Endothelial cell of umbilical vein (primary cell): ENCODE data around the gene ELMOD3. TPM values are rescaled to one million over a fixed set of nuclear protein-coding genes. Genes with fewer than 3 reads are reported as not detected.

Experiments
- BruUV-seq: library from RNA; stranded (reverse); fragments of 400-500 nt; replicated peaks from 2 replicates; lab custom pipeline; 2021; lab: Mats Ljungman, UMichigan
- CTCF ChIA-PET: fragments of 300-600, 350-600 bp; sonication (Branson Sonifier 250); formaldehyde crosslinking; loops from one replicate; lab custom pipeline; 2021; ENCODE audit warnings: antibody characterized with exemption, inconsistent platforms; lab: Charles Lee
- POLR2A ChIA-PET: fragments of 300-600, 350-600 bp; sonication (Branson Sonifier 250); formaldehyde crosslinking; loops from one replicate; lab custom pipeline; 2021; ENCODE audit warnings: antibody characterized with exemption, inconsistent platforms; lab: Charles Lee
- DNase-seq: peaks from one replicate; pipeline ENCODE4 v3.0.0-alpha.2; 2011; ENCODE audit warnings: low read depth, low spot score
- FAIRE-seq: peaks from 2 replicates; lab custom pipeline; 2011; peaks lifted over from hg19 to GRCh38; lab: Jason Lieb, UNC
- H2AFZ ChIP-seq: 2 replicates; pipeline ENCODE4 v1.6.0; 2012; ENCODE audit warnings: low read depth, low read length, control low read depth, inconsistent platforms
- H3K27ac ChIP-seq: 2 replicates; pipeline ENCODE4 v1.5.1; 2011; ENCODE audit warnings: low read depth, mild to moderate bottlenecking, control low read depth, low read length, moderate library complexity; ENCODE audit not compliant: insufficient read depth
- H3K27me3 ChIP-seq, 2 experiments: 2 replicates each; pipeline versions ENCODE4 v1.6.0 to v1.6.1; 2011; ENCODE audit warnings: low read length in 2 of 2, mixed read lengths in 1 of 2; ENCODE audit not compliant: control insufficient read depth in 2 of 2, insufficient read depth in 2 of 2
- H3K36me3 ChIP-seq, 2 experiments: 2 replicates in 1 of 2; 3 replicates in 1 of 2; pipeline ENCODE4 v1.5.1; 2011; ENCODE audit warnings: low read length in 2 of 2, mild to moderate bottlenecking in 1 of 2, moderate library complexity in 1 of 2; ENCODE audit not compliant: control insufficient read depth in 2 of 2, insufficient read depth in 2 of 2; ENCODE audit errors: extremely low read depth in 1 of 2
- H3K4me1 ChIP-seq: 3 replicates; pipeline ENCODE4 v1.5.1; 2011; ENCODE audit warnings: mild to moderate bottlenecking, low read length; ENCODE audit not compliant: control insufficient read depth, insufficient read depth; ENCODE audit errors: extremely low read depth
- H3K4me2 ChIP-seq: 2 replicates; pipeline ENCODE4 v1.6.1; 2011; ENCODE audit warnings: low read length, control low read depth, mixed read lengths; ENCODE audit not compliant: insufficient read depth
- H3K4me3 ChIP-seq, 3 experiments: fragments of 200-600 bp in 1 of 3; sonication (generic), shearing (Covaris generic) in 1 of 3; replicated peaks in 1 of 3; 2 replicates each; pipeline ENCODE4 v1.5.1; 2011 to 2016; ENCODE audit warnings: control low read depth in 3 of 3, low read length in 3 of 3, mild to moderate bottlenecking in 2 of 3, inconsistent platforms in 1 of 3, low read depth in 1 of 3, moderate library complexity in 1 of 3; ENCODE audit not compliant: insufficient read depth in 1 of 3
- H3K79me2 ChIP-seq: 2 replicates; pipeline ENCODE4 v1.6.0; 2012; ENCODE audit warnings: low read length, inconsistent platforms; ENCODE audit not compliant: control insufficient read depth, insufficient read depth
- H3K9ac ChIP-seq: replicated peaks from 2 replicates; pipeline ENCODE3; 2011; ENCODE audit warnings: low read length, control low read depth; ENCODE audit not compliant: insufficient read depth; ENCODE audit errors: extremely low read depth
- H3K9me1 ChIP-seq: replicated peaks from 3 replicates; pipeline ENCODE4 v1.6.0; 2011; ENCODE audit warnings: mild to moderate bottlenecking, low read length; ENCODE audit not compliant: control insufficient read depth, insufficient read depth; ENCODE audit errors: extremely low read depth
- H3K9me3 ChIP-seq: replicated peaks from 2 replicates; pipeline ENCODE4 v1.5.1; 2012; ENCODE audit warnings: low read length, inconsistent platforms; ENCODE audit not compliant: control insufficient read depth, insufficient read depth
- H4K20me1 ChIP-seq: replicated peaks from 2 replicates; pipeline ENCODE3; 2011; ENCODE audit warnings: mild to moderate bottlenecking, low read length; ENCODE audit not compliant: control insufficient read depth, insufficient read depth; ENCODE audit errors: extremely low read depth
- EZH2 ChIP-seq: IDR thresholded peaks from 2 replicates; pipeline ENCODE4 v1.6.1; 2012; ENCODE audit warnings: borderline replicate concordance, low read depth, mild to moderate bottlenecking, moderate library complexity, low read length, inconsistent platforms; ENCODE audit not compliant: severe bottlenecking
- FOS ChIP-seq: IDR thresholded peaks from 2 replicates; pipeline ENCODE4 v1.6.1; 2011; ENCODE audit warnings: mild to moderate bottlenecking, low read length, moderate library complexity, borderline replicate concordance; ENCODE audit not compliant: insufficient read depth
- GATA2 ChIP-seq: IDR thresholded peaks from 2 replicates; pipeline ENCODE4 v1.7.0; 2011; ENCODE audit warnings: low read depth, mild to moderate bottlenecking, moderate library complexity, mixed read lengths, low read length; ENCODE audit not compliant: insufficient read length, insufficient read depth
- JUN ChIP-seq: IDR thresholded peaks from 2 replicates; pipeline ENCODE4 v1.6.1; 2011; ENCODE audit warnings: borderline replicate concordance, low read depth; ENCODE audit not compliant: insufficient read length, insufficient read depth
- MAX ChIP-seq: IDR thresholded peaks from 2 replicates; pipeline ENCODE4 v1.6.1; 2011; ENCODE audit not compliant: insufficient read depth, insufficient read length
- MYC ChIP-seq: IDR thresholded peaks from one replicate; pipeline ENCODE4 v1.6.1; 2011; ENCODE audit warnings: mild to moderate bottlenecking, low read depth, low read length
- POLR2A ChIP-seq: IDR thresholded peaks from 2 replicates; pipeline ENCODE4 v1.6.1; 2012; ENCODE audit warnings: low read depth, mild to moderate bottlenecking, control low read depth, low read length
- POLR2AphosphoS5 ChIP-seq: IDR thresholded peaks from 2 replicates; pipeline ENCODE4 v1.6.1; 2012; ENCODE audit warnings: low read depth, mild to moderate bottlenecking, control low read depth, low read length, moderate library complexity; ENCODE audit not compliant: insufficient read depth
- dilution Hi-C: fragments of 300-500 bp; cut with MboI; formaldehyde crosslinking; loops from one replicate; pipeline ENCODE4 v1.15.0; 2019; ENCODE audit warnings: low sequenced_read_pairs; ENCODE audit not compliant: extremely low pct_ligation_motif_present
- intact Hi-C: fragments of 100-400 bp; cut with micrococcal nuclease; formaldehyde crosslinking; loops from one replicate; pipeline ENCODE4 v1.10.0; 2022
- polyA plus RNA-seq, 4 experiments: library from polyadenylated mRNA; depleted of rRNA in 3 of 4; stranded (reverse) in 3 of 4; unstranded in 1 of 4; fragments of >200 nt; gene quantifications; 2 replicates each; pipeline versions ENCODE4 v1.2.1 to v1.2.3, GENCODE V29; 2011 to 2012; ENCODE audit warnings: missing spikeins in 1 of 4
- total RNA-seq: library from RNA; stranded (reverse); gene quantifications from 2 replicates; pipeline ENCODE4 v1.2.3, GENCODE V29; 2021
- TF ChIP-seq, protein P1 (sequence below), 2 donors: IDR thresholded peaks; 1 replicate in 1 of 2; 2 replicates in 1 of 2; pipeline ENCODE4 v1.5.1; 2011; ENCODE audit warnings: low read length in 2 of 2, mild to moderate bottlenecking in 2 of 2, moderate library complexity in 2 of 2, control low read depth in 1 of 2, inconsistent platforms in 1 of 2, low read depth in 1 of 2; ENCODE audit not compliant: insufficient read depth in 1 of 2; ENCODE audit errors: extremely low read depth in 1 of 2

ELMOD3 gene
- total and polyA plus RNA-seq, 2 donors (not counting 3 experiments of a cell fraction or from before 2014, with no cell fraction given), result 12.3 to 22.0 TPM

- no peak for FAIRE-seq
These were observed 44.5 kb downstream of the ELMOD3 start for GRCh38 chr2:85399183-85399455.

More at GRCh38 chr2:85399183-85399455, 44.5 kb downstream of the ELMOD3 start:
- no TSS peak for BruUV-seq
- no peak overlapping the region for H2AFZ ChIP-seq
- DNase-seq, result no peak
- ChIA-PET POLR2A (no interaction called here), CTCF (interaction anchor here (0.7 to 1.7 kb wide), 2 partner anchors 25 to 153 kb away, joined by 3 to 4 read pairs; no protein-coding TSS in a partner anchor)
- H4K20me1 ChIP-seq, result no peaks in the 10 kb centered on the region
- no peak overlapping the region for H3K4me3 ChIP-seq
- TF ChIP-seq MYC, result no peak
- TF ChIP-seq FOS, result no peak
- TF ChIP-seq JUN, result no peak
- no peak for TF ChIP-seq POLR2AphosphoS5
- TF ChIP-seq MAX, result no peak
- TF ChIP-seq EZH2, result no peak
- TF ChIP-seq, protein P1, sequence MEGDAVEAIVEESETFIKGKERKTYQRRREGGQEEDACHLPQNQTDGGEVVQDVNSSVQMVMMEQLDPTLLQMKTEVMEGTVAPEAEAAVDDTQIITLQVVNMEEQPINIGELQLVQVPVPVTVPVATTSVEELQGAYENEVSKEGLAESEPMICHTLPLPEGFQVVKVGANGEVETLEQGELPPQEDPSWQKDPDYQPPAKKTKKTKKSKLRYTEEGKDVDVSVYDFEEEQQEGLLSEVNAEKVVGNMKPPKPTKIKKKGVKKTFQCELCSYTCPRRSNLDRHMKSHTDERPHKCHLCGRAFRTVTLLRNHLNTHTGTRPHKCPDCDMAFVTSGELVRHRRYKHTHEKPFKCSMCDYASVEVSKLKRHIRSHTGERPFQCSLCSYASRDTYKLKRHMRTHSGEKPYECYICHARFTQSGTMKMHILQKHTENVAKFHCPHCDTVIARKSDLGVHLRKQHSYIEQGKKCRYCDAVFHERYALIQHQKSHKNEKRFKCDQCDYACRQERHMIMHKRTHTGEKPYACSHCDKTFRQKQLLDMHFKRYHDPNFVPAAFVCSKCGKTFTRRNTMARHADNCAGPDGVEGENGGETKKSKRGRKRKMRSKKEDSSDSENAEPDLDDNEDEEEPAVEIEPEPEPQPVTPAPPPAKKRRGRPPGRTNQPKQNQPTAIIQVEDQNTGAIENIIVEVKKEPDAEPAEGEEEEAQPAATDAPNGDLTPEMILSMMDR (IDR thresholded peaks at IDR 0.05; ENCODE audit: extremely low read depth in 1 of 2, insufficient read depth in 1 of 2, low read depth in 1 of 2, low read length in 2 of 2), result no peak
- TF ChIP-seq GATA2, result no peak
- no peak for TF ChIP-seq POLR2A
- H3K9me1 ChIP-seq, result no peaks in the 10 kb centered on the region
- no peak overlapping the region for H3K9ac ChIP-seq
- no peaks in the 10 kb centered on the region for H3K9me3 ChIP-seq
- H3K4me1 ChIP-seq, result no peaks in the 10 kb centered on the region
- intact Hi-C loops, result no loop called here
- no peak overlapping the region for H3K4me2 ChIP-seq
- H3K79me2 ChIP-seq, result no peaks in the 10 kb centered on the region
- H3K27me3 ChIP-seq, result no peaks in the 10 kb centered on the region
- no peak overlapping the region for H3K27ac ChIP-seq
- dilution Hi-C loops, result no loop called here
- peaks cover 2% of the 10 kb centered on the region in 2 experiments for H3K36me3 ChIP-seq
